Uterus (tissue), 2 donors: Measurements from ENCODE around the gene ZNF627.

Experiments used
- POLR2A ChIP-seq, 2 donors: fragments of 450-650 bp; IDR thresholded peaks; one replicate each; pipeline ENCODE4 v1.6.1; 2016; ENCODE audit warnings: antibody characterized with exemption in 2 of 2, mild to moderate bottlenecking in 1 of 2, moderate library complexity in 1 of 2
- TF ChIP-seq, protein P1 (sequence below), 4 experiments: fragments of 200-600 bp in 2 of 4; fragments of 450-650 bp in 2 of 4; sonication (generic) in 2 of 4; IDR thresholded peaks; one replicate each; pipeline ENCODE4 v1.5.1; 2016 to 2019; ENCODE audit warnings: antibody characterized with exemption in 4 of 4, mild to moderate bottlenecking in 2 of 4, moderate library complexity in 1 of 4

DNA sequence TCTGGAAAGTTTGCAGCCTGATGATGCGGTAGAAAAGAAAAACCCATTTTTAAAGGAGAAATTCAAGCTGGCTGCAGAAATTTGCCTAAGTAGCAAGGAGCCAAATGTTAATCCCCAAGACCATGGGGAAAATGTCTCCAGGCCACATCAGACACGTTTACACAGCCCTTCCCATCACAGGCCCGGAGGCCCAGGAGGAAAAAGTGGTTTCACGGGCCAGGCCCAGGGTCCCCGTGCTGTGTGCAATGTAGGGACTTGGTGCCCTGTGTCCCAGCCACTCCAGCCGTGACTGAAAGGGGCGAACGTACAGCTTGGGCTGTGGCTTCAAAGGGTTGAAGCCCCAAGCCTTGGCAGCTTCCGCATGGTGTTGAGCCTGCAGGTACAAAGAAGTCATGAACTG lies 35.9 kb downstream of the ZNF627 start:
- TF ChIP-seq POLR2A (IDR thresholded peaks at IDR 0.05), result no peak
- TF ChIP-seq, protein P1, sequence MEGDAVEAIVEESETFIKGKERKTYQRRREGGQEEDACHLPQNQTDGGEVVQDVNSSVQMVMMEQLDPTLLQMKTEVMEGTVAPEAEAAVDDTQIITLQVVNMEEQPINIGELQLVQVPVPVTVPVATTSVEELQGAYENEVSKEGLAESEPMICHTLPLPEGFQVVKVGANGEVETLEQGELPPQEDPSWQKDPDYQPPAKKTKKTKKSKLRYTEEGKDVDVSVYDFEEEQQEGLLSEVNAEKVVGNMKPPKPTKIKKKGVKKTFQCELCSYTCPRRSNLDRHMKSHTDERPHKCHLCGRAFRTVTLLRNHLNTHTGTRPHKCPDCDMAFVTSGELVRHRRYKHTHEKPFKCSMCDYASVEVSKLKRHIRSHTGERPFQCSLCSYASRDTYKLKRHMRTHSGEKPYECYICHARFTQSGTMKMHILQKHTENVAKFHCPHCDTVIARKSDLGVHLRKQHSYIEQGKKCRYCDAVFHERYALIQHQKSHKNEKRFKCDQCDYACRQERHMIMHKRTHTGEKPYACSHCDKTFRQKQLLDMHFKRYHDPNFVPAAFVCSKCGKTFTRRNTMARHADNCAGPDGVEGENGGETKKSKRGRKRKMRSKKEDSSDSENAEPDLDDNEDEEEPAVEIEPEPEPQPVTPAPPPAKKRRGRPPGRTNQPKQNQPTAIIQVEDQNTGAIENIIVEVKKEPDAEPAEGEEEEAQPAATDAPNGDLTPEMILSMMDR (IDR thresholded peaks at IDR 0.05), result no peak
